ENCODE data around the gene SNF8. TPM values are rescaled to one million over a fixed set of nuclear protein-coding genes. Genes with fewer than 3 reads are reported as not detected.

SNF8 gene
- total and polyA plus RNA-seq, 9 of the 15 experiments (the other 6 are each of a cell fraction or from before 2014, with no cell fraction given) = 6.9 to 149 (median 117) TPM

DNA sequence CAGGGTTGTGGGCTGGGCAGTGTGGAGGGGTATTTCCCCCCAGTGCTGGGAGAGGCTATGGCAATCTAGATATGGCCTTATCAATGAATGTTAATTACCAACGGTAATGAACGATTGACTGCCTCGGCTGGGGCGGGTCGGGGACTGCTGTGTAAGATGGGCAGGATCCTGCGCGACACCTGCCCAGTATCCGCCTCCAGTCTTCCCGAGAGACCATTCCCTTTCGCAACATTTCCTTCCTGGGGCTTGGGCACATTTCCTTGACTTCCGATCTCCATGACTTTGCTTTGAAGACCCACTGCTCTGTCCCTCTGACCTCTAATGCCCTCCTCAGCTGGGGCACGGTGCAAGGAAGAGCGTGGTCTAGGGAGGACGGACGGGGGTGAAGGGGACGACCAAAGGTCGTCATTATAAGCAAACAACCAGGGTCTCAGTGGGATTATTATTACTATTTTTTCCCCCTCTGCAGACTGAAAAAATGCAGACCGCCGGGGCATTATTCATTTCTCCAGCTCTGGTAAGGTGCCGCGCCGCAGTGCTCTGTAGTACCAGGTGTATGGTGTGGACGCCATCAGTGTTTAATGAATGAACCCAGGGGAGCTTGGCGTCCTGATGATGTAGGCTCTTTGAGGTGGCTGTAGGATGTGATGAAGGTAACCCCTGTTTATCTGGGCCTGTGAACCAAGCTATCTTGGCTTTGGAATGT is 51.5 kb downstream of the SNF8 start (continued):
- TF ChIP-seq, protein P1, sequence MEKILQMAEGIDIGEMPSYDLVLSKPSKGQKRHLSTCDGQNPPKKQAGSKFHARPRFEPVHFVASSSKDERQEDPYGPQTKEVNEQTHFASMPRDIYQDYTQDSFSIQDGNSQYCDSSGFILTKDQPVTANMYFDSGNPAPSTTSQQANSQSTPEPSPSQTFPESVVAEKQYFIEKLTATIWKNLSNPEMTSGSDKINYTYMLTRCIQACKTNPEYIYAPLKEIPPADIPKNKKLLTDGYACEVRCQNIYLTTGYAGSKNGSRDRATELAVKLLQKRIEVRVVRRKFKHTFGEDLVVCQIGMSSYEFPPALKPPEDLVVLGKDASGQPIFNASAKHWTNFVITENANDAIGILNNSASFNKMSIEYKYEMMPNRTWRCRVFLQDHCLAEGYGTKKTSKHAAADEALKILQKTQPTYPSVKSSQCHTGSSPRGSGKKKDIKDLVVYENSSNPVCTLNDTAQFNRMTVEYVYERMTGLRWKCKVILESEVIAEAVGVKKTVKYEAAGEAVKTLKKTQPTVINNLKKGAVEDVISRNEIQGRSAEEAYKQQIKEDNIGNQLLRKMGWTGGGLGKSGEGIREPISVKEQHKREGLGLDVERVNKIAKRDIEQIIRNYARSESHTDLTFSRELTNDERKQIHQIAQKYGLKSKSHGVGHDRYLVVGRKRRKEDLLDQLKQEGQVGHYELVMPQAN (IDR thresholded peaks at IDR 0.05; ENCODE audit: borderline replicate concordance) = peak; percentile 53; the same call in 1 of the 2 replicates
- TF ChIP-seq, protein P2, sequence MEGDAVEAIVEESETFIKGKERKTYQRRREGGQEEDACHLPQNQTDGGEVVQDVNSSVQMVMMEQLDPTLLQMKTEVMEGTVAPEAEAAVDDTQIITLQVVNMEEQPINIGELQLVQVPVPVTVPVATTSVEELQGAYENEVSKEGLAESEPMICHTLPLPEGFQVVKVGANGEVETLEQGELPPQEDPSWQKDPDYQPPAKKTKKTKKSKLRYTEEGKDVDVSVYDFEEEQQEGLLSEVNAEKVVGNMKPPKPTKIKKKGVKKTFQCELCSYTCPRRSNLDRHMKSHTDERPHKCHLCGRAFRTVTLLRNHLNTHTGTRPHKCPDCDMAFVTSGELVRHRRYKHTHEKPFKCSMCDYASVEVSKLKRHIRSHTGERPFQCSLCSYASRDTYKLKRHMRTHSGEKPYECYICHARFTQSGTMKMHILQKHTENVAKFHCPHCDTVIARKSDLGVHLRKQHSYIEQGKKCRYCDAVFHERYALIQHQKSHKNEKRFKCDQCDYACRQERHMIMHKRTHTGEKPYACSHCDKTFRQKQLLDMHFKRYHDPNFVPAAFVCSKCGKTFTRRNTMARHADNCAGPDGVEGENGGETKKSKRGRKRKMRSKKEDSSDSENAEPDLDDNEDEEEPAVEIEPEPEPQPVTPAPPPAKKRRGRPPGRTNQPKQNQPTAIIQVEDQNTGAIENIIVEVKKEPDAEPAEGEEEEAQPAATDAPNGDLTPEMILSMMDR (IDR thresholded peaks at IDR 0.05 in 2 of 3, conservative IDR thresholded peaks at IDR 0.05 in 1 of 3; ENCODE audit: insufficient read depth in 2 of 3, low read depth in 1 of 3, low read length in 3 of 3) = 0 out of 6 replicates have a peak, but pooled peaks of 1 of the 3 experiments have one; percentile 4
- TF ChIP-seq ARID1B (IDR thresholded peaks at IDR 0.05) (peak; percentile 55), SRSF1 (IDR thresholded peaks at IDR 0.05; ENCODE audit: low read depth, low read length) (no peak), CBFB (CRISPR knock-in tag; IDR thresholded peaks at IDR 0.05) (peak; percentile 73; the same call in 1 of the 2 replicates), HMGN3 (IDR thresholded peaks at IDR 0.05; ENCODE audit: borderline replicate concordance, extremely low read depth, insufficient read length, low read depth, low read length) (no peak), YY1 (IDR thresholded peaks at IDR 0.05; ENCODE audit: borderline replicate concordance in 1 of 3, control insufficient read depth in 1 of 3, extremely low read depth in 1 of 3, insufficient read depth in 3 of 3, insufficient read length in 1 of 3, insufficient replicate concordance in 2 of 3, low read depth in 1 of 3, low read length in 2 of 3) (peak in 1 of 3 experiments; percentile 25), DACH1 (IDR thresholded peaks at IDR 0.05; ENCODE audit: partially characterized antibody) (peak; percentile 55), FOXP1 (CRISPR knock-in tag; IDR thresholded peaks at IDR 0.05) (no peak), ZC3H4 (CRISPR knock-in tag; IDR thresholded peaks at IDR 0.05; ENCODE audit: borderline replicate concordance) (no peak), ZNF316 (IDR thresholded peaks at IDR 0.05) (peak; percentile 7; the same call in 1 of the 2 replicates), CHD1 (IDR thresholded peaks at IDR 0.05; ENCODE audit: low read length) (no peak), ZNF197 (CRISPR knock-in tag; IDR thresholded peaks at IDR 0.05; ENCODE audit: low read depth) (no peak)
- TF ChIP-seq, protein P3, sequence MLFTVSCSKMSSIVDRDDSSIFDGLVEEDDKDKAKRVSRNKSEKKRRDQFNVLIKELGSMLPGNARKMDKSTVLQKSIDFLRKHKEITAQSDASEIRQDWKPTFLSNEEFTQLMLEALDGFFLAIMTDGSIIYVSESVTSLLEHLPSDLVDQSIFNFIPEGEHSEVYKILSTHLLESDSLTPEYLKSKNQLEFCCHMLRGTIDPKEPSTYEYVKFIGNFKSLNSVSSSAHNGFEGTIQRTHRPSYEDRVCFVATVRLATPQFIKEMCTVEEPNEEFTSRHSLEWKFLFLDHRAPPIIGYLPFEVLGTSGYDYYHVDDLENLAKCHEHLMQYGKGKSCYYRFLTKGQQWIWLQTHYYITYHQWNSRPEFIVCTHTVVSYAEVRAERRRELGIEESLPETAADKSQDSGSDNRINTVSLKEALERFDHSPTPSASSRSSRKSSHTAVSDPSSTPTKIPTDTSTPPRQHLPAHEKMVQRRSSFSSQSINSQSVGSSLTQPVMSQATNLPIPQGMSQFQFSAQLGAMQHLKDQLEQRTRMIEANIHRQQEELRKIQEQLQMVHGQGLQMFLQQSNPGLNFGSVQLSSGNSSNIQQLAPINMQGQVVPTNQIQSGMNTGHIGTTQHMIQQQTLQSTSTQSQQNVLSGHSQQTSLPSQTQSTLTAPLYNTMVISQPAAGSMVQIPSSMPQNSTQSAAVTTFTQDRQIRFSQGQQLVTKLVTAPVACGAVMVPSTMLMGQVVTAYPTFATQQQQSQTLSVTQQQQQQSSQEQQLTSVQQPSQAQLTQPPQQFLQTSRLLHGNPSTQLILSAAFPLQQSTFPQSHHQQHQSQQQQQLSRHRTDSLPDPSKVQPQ (CRISPR knock-in tag; IDR thresholded peaks at IDR 0.05; ENCODE audit: borderline replicate concordance) = no peak
- TF ChIP-seq, protein P4, sequence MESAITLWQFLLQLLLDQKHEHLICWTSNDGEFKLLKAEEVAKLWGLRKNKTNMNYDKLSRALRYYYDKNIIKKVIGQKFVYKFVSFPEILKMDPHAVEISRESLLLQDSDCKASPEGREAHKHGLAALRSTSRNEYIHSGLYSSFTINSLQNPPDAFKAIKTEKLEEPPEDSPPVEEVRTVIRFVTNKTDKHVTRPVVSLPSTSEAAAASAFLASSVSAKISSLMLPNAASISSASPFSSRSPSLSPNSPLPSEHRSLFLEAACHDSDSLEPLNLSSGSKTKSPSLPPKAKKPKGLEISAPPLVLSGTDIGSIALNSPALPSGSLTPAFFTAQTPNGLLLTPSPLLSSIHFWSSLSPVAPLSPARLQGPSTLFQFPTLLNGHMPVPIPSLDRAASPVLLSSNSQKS (CRISPR knock-in tag; IDR thresholded peaks at IDR 0.05) = no peak
- TF ChIP-seq, protein P5, sequence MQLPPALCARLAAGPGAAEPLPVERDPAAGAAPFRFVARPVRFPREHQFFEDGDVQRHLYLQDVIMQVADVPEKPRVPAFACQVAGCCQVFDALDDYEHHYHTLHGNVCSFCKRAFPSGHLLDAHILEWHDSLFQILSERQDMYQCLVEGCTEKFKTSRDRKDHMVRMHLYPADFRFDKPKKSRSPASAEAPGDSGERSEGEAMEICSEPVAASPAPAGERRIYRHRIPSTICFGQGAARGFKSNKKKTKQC (CRISPR knock-in tag; IDR thresholded peaks at IDR 0.05) = peak; percentile 18; the same call in 1 of the 2 replicates
